Lower leg skin (tissue), 4 donors: ENCODE measurements around the gene RAB11FIP4. TPM values are rescaled to one million over a fixed set of nuclear protein-coding genes. Genes with fewer than 3 reads are reported as not detected.

Experiments used
- DNase-seq, 2 donors: peaks; one replicate each; pipeline ENCODE4 v3.0.0-alpha.2; 2019; ENCODE audit warnings: low spot score in 2 of 2
- H3K4me3 ChIP-seq: fragments of 200-600 bp; sonication (generic); 2 replicates; pipeline ENCODE4 v1.5.1; 2017; ENCODE audit warnings: mild to moderate bottlenecking, low read depth; ENCODE audit not compliant: poor library complexity, severe bottlenecking
- CTCF ChIP-seq, 3 donors: fragments of 450-650 bp; IDR thresholded peaks; one replicate each; pipeline ENCODE4 v1.5.1; 2016; ENCODE audit warnings: antibody characterized with exemption in 3 of 3, mild to moderate bottlenecking in 3 of 3, moderate library complexity in 2 of 3
- POLR2A ChIP-seq, 2 donors: fragments of 450-650 bp; IDR thresholded peaks; one replicate each; pipeline ENCODE4 v1.6.1; 2016 to 2017; ENCODE audit warnings: antibody characterized with exemption in 2 of 2, mild to moderate bottlenecking in 1 of 2, moderate library complexity in 1 of 2
- WGBS, 2 donors: methylation state at CpG; one replicate each; pipeline ENCODE4 v1.1.5; 2018; 5-methylcytosine and 5-hydroxymethylcytosine counted together
- intact Hi-C: fragments of 100-400 bp; cut with DNase I; formaldehyde crosslinking; loops from one replicate; pipeline ENCODE4 v1.15.0; 2023; ENCODE audit warnings: low total_unique reads
- total RNA-seq, 4 donors: library from RNA; depleted of rRNA; stranded (reverse); fragments of >200 nt; gene quantifications; one replicate each; pipeline ENCODE4 v1.1.0, GENCODE V29; 2016

The RAB11FIP4 gene
- total RNA-seq, 4 donors from 2014 or later, result 27.4 to 62.8 (median 34.1) TPM

DNA sequence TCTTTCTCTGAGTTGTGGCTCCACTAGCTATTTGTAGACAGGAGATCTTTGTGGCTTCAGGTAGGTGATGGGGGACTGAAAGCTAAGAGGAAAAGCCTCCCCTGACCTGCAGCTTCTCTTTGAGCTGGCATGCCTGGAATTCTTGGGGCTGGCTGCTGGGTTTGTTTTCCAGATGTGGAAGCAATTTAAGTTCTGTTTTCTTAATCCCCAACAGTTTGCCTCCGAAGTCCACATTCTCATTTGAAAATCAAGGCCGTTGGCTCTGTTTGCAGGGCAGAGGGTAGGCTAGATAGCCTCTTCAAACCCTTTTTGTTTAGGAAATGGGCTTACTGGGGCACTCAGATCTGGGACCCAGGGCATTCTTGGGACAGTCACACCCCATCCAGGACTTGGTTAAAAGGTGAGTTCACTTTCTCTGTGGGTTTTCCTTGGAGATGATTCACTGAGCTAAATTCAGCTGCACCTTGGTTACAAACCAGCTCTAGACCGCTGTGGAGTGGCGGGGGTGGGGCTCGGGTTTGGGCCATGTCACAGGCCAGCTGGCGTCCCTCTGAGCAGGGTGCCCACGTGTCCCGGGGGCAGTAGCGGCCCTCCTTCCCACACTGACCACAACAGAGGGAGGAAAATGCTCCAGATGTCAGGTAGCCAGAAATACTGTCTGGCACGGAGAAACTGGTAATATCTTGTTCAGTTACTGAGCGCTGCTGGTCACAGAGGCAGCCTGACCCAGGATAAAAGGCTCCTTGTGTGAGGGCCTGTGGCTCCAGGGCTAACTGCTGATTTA, 108.5 kb downstream of the RAB11FIP4 start:
- TF ChIP-seq CTCF (IDR thresholded peaks at IDR 0.05) (no peak), POLR2A (IDR thresholded peaks at IDR 0.05) (no peak)
- no peak for DNase-seq
- intact Hi-C loops, result no loop called here
- 15 to 35% methylated on average over 9 to 10 of the region's 11 CpGs for WGBS, 2 donors
- no peak overlapping the region for H3K4me3 ChIP-seq

DNA sequence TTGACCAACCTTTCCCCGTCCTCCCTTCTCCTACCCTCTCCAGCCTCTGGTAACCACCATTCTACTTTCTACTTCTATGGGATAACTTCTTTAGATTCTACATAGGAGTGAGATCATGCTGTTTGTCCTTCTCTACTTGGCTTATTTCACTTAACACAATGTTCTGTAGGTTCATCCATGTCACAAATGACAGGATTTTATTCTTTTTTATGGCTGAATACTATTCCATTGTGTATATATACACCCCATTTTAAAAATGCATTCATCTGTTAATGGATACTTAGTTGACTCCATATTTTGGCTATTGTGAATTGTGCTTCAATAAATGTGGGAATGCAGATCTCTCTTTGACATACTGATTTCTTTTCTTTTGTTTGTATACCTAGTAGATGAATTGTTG, 115.0 kb downstream of the RAB11FIP4 start:
- H3K4me3 ChIP-seq, result no peak overlapping the region
- intact Hi-C loops, result no loop called here
- TF ChIP-seq POLR2A (IDR thresholded peaks at IDR 0.05), result no peak
- no peak for TF ChIP-seq CTCF (IDR thresholded peaks at IDR 0.05)
- 97 to 100% methylated on average over 1 of the region's 1 CpG for WGBS, 2 donors
- DNase-seq, result no peak

DNA sequence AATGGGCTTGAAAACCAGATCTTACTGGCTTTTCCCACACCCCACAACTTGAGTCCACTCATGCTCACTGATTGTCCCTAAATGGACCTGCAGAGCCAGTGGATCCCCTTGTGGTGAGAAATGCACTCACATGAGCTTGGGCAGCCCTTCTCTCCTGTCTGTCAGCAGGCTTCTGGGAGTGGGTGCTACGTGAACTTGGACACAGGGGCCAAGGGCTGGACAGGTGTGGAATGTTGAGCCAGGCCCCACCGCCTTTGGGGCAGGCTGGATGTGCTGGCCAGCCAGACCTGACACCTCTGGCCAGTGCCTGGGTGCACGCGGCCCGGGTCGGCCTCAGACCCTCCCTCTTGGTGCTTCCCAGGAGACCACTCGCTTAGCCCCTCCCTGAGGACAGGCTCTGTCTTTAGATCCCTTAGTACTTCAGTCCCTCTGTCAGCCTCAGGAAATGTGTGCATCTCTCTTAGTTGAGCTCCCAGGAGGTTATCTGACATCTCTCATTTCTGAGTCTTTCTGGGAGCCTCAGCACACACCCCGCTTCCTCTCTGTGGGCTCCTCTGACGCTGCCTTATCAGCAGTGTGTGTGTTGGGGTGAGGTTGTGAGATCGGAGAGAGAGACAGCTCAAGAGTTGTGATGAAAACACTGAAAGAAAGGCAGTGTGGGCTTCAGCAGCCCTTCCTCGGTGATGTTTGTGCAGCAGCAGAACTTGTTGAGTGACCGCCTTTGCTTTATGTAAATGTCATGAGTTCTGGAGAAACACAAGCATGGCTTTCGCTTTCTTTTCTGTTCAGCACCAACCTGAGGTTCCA, 117.0 kb downstream of the RAB11FIP4 start:
- intact Hi-C loops, result no loop called here
- DNase-seq, result no peak
- no peak for TF ChIP-seq POLR2A (IDR thresholded peaks at IDR 0.05)
- TF ChIP-seq CTCF (IDR thresholded peaks at IDR 0.05), result no peak
- H3K4me3 ChIP-seq, result no peak overlapping the region
- 61 to 62% methylated on average over 8 to 13 of the region's 13 CpGs for WGBS, 2 donors

DNA sequence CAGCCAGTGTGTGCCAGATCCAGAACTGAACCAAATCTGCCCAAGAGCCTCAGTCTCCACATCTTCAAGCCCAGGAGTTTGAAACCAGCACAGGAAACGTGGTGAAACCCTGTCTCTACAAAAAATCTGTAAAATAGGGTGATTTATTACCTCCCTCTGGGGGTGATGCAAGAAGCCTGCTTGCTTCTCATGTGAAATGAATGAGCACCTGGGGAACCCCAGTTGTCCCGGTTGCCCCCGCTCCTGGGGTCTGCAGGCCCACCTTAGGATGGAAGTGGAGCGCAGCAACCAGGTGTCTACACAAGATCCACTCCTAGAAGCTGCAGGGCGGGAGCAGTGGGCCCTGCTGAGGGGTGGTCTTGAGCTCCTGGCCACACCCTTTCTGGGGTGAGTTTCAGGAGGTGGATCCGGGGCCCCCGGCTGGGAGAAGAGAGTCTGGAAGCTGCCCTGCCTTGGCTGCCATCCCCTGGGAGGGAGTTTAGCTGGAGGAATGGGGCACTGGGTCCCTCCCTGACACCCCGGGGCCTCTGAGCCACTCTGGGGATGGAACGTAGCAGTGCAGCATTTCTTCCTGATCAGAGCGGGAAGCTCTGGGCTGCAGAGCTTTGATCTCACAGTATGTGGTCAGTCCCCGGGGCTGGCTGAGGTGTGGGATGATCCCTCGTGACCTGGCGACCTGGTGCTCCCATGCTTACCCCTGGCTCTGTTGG, 117.8 kb downstream of the RAB11FIP4 start:
- DNase-seq, result no peak
- TF ChIP-seq POLR2A (IDR thresholded peaks at IDR 0.05) (no peak), CTCF (IDR thresholded peaks at IDR 0.05) (no peak)
- intact Hi-C loops, result no loop called here
- WGBS, 2 donors, result 58% methylated on average over 13 of the region's 13 CpGs
- no peak overlapping the region for H3K4me3 ChIP-seq

- no peak for DNase-seq
- WGBS, 2 donors, result 52 to 53% methylated on average over 4 to 5 of the region's 5 CpGs
- no peak overlapping the region for H3K4me3 ChIP-seq
- intact Hi-C loops, result no loop called here
- TF ChIP-seq CTCF (IDR thresholded peaks at IDR 0.05) (no peak), POLR2A (IDR thresholded peaks at IDR 0.05) (no peak)
Observed at GRCh38 chr17:31509805-31510177, 118.3 kb downstream of the RAB11FIP4 start.
